MM.1S (cell line): ENCODE measurements around the gene SPRED2.

Source experiments
- EZH2 ChIP-seq: fragments of 300-600 bp; sonication (generic); optimal IDR thresholded peaks from 2 replicates; pipeline ENCODE3; 2017; ENCODE audit warnings: low read depth, mild to moderate bottlenecking, antibody characterized with exemption, low read length, mixed read lengths
- EZH2phosphoT487 ChIP-seq: fragments of 300-600 bp; sonication (generic); IDR thresholded peaks from 2 replicates; pipeline ENCODE4 v1.6.1; 2018; ENCODE audit warnings: antibody characterized with exemption, low read length
- TF ChIP-seq, protein P1 (sequence below): fragments of 300-600 bp; sonication (generic); IDR thresholded peaks from 2 replicates; pipeline ENCODE4 v1.5.1; 2016; ENCODE audit warnings: antibody characterized with exemption, low read length, mixed read lengths

DNA sequence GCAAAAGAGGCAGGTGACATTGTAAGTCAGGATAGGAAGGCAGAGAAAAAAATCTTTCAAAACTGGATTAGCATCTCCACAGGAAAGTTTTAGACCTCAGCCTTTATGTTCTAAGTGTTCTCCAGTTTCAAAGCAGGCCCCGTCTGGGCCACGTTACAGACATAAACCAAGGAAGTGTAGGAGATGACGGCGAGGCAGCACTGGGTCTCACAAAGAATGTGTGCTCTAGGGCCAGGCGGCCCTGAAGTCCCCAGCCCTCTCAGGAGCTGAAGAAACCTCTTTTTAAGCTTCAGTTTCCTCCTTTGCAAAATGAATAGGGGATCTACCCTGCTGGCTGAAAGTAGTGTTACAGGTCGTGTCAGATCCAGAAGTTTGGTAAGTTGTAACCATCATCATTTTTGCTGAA lies 81.7 kb downstream of the SPRED2 start:
- TF ChIP-seq, protein P1, sequence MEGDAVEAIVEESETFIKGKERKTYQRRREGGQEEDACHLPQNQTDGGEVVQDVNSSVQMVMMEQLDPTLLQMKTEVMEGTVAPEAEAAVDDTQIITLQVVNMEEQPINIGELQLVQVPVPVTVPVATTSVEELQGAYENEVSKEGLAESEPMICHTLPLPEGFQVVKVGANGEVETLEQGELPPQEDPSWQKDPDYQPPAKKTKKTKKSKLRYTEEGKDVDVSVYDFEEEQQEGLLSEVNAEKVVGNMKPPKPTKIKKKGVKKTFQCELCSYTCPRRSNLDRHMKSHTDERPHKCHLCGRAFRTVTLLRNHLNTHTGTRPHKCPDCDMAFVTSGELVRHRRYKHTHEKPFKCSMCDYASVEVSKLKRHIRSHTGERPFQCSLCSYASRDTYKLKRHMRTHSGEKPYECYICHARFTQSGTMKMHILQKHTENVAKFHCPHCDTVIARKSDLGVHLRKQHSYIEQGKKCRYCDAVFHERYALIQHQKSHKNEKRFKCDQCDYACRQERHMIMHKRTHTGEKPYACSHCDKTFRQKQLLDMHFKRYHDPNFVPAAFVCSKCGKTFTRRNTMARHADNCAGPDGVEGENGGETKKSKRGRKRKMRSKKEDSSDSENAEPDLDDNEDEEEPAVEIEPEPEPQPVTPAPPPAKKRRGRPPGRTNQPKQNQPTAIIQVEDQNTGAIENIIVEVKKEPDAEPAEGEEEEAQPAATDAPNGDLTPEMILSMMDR = peak; percentile 32
- TF ChIP-seq EZH2phosphoT487 (no peak), EZH2 (no peak)
